ENCODE measurements around the gene TBC1D16. TPM values are rescaled to one million over a fixed set of nuclear protein-coding genes. Genes with fewer than 3 reads are reported as not detected.

The TBC1D16 gene
- total and polyA plus RNA-seq, 2 experiments from 2014 or later, result 9.2 to 22.4 TPM

DNA sequence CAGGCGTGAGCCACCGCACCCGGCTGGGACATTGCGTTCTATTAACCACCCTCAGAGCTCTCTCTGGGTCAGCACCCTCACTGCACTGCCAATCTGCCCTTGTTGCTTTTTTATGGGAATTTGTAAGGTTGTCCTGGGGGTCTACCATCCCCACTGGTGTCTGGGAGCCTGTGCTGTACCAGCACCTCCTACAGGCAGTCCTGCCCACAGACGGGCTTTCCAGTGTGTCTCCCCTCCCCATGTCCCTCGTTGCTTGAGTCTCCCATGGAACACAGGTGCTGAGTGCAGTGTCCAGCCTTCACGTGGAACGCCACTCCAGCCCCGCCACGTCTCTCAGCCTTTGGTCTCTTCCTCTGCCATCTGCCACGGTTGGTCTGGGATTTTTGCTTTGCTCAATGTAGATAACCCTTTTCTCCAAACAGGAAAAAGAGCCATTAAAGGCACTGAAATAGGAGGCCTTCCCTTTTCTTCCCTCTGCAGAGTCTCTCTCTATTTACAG, 128.4 kb downstream of the TBC1D16 start:
- H3K36me3 ChIP-seq (ENCODE audit: low read depth), result no peaks in the 10 kb centered on the region
- no peak overlapping the region for H3K4me3 ChIP-seq
- no peaks in the 10 kb centered on the region for H3K9me2 ChIP-seq (ENCODE audit: insufficient read depth)
- in situ Hi-C loops (cut with MboI), result no loop called here
- no peaks in the 10 kb centered on the region for H4K20me1 ChIP-seq (ENCODE audit: insufficient read depth)
- no peak for TF ChIP-seq EZH2phosphoT487 (IDR thresholded peaks at IDR 0.05; ENCODE audit: insufficient read depth, low read depth)
- no peak for TF ChIP-seq EZH2 (IDR thresholded peaks at IDR 0.05; ENCODE audit: insufficient read depth, poor library complexity, severe bottlenecking)
- peaks cover 12% of the 10 kb centered on the region for H3K27me3 ChIP-seq (replicated peaks; ENCODE audit: insufficient read depth)
- peaks cover 9% of the 10 kb centered on the region for H3K4me1 ChIP-seq (ENCODE audit: insufficient read depth)
- H3K9me3 ChIP-seq (ENCODE audit: low read depth), result no peaks in the 10 kb centered on the region
- peak overlapping the region; percentile 54 for H3K4me2 ChIP-seq (ENCODE audit: unreplicated experiment)
- WGBS, 2 experiments (ENCODE audit: low coverage in 1 of 2, low lambda C conversion rate in 2 of 2, missing lambda C conversion rate in 2 of 2), result 73 to 74% methylated on average over 11 of the region's 11 CpGs
- no peaks in the 10 kb centered on the region; the same call in 1 of the 2 replicates for H3F3A ChIP-seq (ENCODE audit: insufficient read depth)
- no peaks in the 10 kb centered on the region for H3K79me2 ChIP-seq (ENCODE audit: insufficient read depth)
- H2AFZ ChIP-seq, result no peak overlapping the region
- DNase-seq, result no peak
- no peak overlapping the region for H3K27ac ChIP-seq
- H3K9ac ChIP-seq, result no peak overlapping the region

DNA sequence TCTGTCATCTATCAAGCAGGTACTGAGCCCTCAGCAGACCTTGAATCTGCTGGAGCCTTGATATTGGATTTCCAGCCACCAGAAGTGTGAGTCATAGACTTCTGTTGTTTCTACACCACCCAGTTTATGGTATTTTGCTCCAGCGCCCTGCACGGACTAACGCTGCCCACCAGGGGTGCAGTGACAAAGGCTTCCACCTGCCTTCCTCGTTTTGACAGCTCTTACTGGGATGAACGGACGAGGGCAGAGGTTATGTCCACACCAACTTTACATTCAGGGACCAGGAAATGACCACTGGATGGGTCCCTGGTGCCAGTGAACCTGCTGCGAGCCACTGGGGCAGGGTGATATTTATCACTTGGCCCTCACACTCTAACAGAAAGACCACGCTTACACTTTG, 129.8 kb downstream of the TBC1D16 start:
- H3K27ac ChIP-seq, result no peak overlapping the region
- WGBS, 2 experiments (ENCODE audit: low coverage in 1 of 2, low lambda C conversion rate in 2 of 2, missing lambda C conversion rate in 2 of 2), result 52 to 57% methylated on average over 8 of the region's 8 CpGs
- H3K9me3 ChIP-seq (ENCODE audit: low read depth), result no peaks in the 10 kb centered on the region
- H3F3A ChIP-seq (ENCODE audit: insufficient read depth), result no peaks in the 10 kb centered on the region; the same call in 1 of the 2 replicates
- in situ Hi-C loops (cut with MboI), result no loop called here
- no peaks in the 10 kb centered on the region for H3K79me2 ChIP-seq (ENCODE audit: insufficient read depth)
- peaks cover 17% of the 10 kb centered on the region for H3K27me3 ChIP-seq (replicated peaks; ENCODE audit: insufficient read depth)
- peak; percentile 22 for DNase-seq
- peaks cover 9% of the 10 kb centered on the region for H3K4me1 ChIP-seq (ENCODE audit: insufficient read depth)
- H3K4me2 ChIP-seq (ENCODE audit: unreplicated experiment), result no peak overlapping the region
- H3K36me3 ChIP-seq (ENCODE audit: low read depth), result no peaks in the 10 kb centered on the region
- no peak overlapping the region for H2AFZ ChIP-seq
- no peak for TF ChIP-seq EZH2phosphoT487 (IDR thresholded peaks at IDR 0.05; ENCODE audit: insufficient read depth, low read depth)
- no peak for TF ChIP-seq EZH2 (IDR thresholded peaks at IDR 0.05; ENCODE audit: insufficient read depth, poor library complexity, severe bottlenecking)
- H3K9ac ChIP-seq, result no peak overlapping the region
- H4K20me1 ChIP-seq (ENCODE audit: insufficient read depth), result no peaks in the 10 kb centered on the region
- H3K4me3 ChIP-seq, result no peak overlapping the region
- H3K9me2 ChIP-seq (ENCODE audit: insufficient read depth), result no peaks in the 10 kb centered on the region

DNA sequence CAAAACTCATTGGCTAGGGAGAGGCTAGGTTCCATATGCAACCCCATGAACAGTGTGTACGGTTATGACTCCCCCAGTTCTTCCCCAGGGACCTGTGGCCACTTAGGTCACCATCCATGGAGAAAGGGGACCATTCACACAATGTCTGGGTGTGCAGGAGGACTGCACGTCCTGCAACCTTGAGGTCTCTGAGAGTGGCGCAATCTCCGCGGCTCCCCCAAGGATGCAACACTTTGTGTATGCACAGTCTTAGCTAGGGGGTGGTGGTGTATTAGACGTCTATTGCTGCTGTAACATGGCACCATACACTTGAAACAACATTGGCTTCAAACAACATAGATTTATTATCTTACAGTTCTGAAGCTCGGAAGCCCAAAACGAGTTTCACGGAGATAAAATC, 130.8 kb downstream of the TBC1D16 start:
- TF ChIP-seq EZH2 (IDR thresholded peaks at IDR 0.05; ENCODE audit: insufficient read depth, poor library complexity, severe bottlenecking) (no peak), EZH2phosphoT487 (IDR thresholded peaks at IDR 0.05; ENCODE audit: insufficient read depth, low read depth) (no peak)
- no peaks in the 10 kb centered on the region for H3K9me2 ChIP-seq (ENCODE audit: insufficient read depth)
- H3K27ac ChIP-seq, result no peak overlapping the region
- no peaks in the 10 kb centered on the region for H3K79me2 ChIP-seq (ENCODE audit: insufficient read depth)
- H3K4me3 ChIP-seq, result no peak overlapping the region
- no peaks in the 10 kb centered on the region; the same call in 1 of the 2 replicates for H3F3A ChIP-seq (ENCODE audit: insufficient read depth)
- H3K36me3 ChIP-seq (ENCODE audit: low read depth), result no peaks in the 10 kb centered on the region
- no peak overlapping the region for H3K4me2 ChIP-seq (ENCODE audit: unreplicated experiment)
- no peak overlapping the region for H2AFZ ChIP-seq
- H4K20me1 ChIP-seq (ENCODE audit: insufficient read depth), result no peaks in the 10 kb centered on the region
- no peaks in the 10 kb centered on the region for H3K9me3 ChIP-seq (ENCODE audit: low read depth)
- peaks cover 9% of the 10 kb centered on the region for H3K4me1 ChIP-seq (ENCODE audit: insufficient read depth)
- in situ Hi-C loops (cut with MboI), result no loop called here
- H3K9ac ChIP-seq, result no peak overlapping the region
- no peak for DNase-seq
- WGBS, 2 experiments (ENCODE audit: low coverage in 1 of 2, low lambda C conversion rate in 2 of 2, missing lambda C conversion rate in 2 of 2), result 72 to 74% methylated on average over 9 of the region's 9 CpGs
- peaks cover 23% of the 10 kb centered on the region for H3K27me3 ChIP-seq (replicated peaks; ENCODE audit: insufficient read depth)

DNA sequence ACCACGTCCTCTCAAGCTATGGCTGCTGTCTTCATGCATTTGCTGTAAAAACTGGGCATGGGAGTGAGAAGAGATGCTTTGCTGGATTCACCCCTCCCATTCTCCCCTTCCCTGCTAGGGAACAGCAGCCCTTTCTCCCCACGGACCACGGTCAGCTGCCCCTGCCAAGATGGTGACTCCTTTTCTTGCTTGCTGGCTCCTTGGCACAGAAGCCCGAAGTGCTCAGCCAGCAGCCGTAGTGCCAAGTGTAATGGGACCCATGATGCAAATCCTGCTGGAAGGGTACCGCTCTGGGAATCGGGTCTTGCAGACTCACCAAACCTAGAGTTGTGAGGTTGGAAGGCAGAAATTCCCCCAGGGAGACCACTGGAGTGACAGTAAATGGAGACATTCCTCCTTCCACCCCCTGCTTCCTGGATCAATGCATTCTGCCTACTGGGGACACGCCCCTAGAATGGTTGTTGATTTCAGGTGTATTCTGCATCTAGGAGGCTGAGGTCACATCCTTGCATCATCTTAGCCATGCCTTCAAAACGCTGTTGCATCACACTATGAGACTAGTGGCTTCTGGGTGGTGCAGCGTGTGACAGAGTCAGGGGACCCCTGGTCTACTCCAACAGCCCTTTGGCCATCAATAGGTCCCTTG, 133.4 kb downstream of the TBC1D16 start:
- Histone ChIP-seq H3K9ac (no peak overlapping the region), H2AFZ (no peak overlapping the region), H3K4me1 (ENCODE audit: insufficient read depth) (no peaks in the 10 kb centered on the region), H3K9me2 (ENCODE audit: insufficient read depth) (no peaks in the 10 kb centered on the region), H3K36me3 (ENCODE audit: low read depth) (no peaks in the 10 kb centered on the region), H3K79me2 (ENCODE audit: insufficient read depth) (no peaks in the 10 kb centered on the region), H4K20me1 (ENCODE audit: insufficient read depth) (no peaks in the 10 kb centered on the region), H3K27me3 (replicated peaks; ENCODE audit: insufficient read depth) (peaks cover 31% of the 10 kb centered on the region), H3F3A (ENCODE audit: insufficient read depth) (no peaks in the 10 kb centered on the region), H3K27ac (no peak overlapping the region), H3K4me2 (ENCODE audit: unreplicated experiment) (no peak overlapping the region), H3K9me3 (ENCODE audit: low read depth) (no peaks in the 10 kb centered on the region), H3K4me3 (no peak overlapping the region)
- no peak for DNase-seq
- TF ChIP-seq EZH2phosphoT487 (IDR thresholded peaks at IDR 0.05; ENCODE audit: insufficient read depth, low read depth) (no peak), EZH2 (IDR thresholded peaks at IDR 0.05; ENCODE audit: insufficient read depth, poor library complexity, severe bottlenecking) (no peak)
- in situ Hi-C loops (cut with MboI), result no loop called here
- WGBS, 2 experiments (ENCODE audit: low coverage in 1 of 2, low lambda C conversion rate in 2 of 2, missing lambda C conversion rate in 2 of 2), result 45 to 49% methylated on average over 10 of the region's 10 CpGs

Data from GM23248 (cell line).